ENCODE results near the gene ZNF740. TPM values are rescaled to one million over a fixed set of nuclear protein-coding genes. Genes with fewer than 3 reads are reported as not detected.

The ZNF740 gene
- polyA plus RNA-seq, 1 donor from 2014 or later = 24.3 TPM

- no peak overlapping the region for H3K4me3 ChIP-seq (ENCODE audit: low read length)
- H3K9ac ChIP-seq (ENCODE audit: low read length) = no peak overlapping the region
- TF ChIP-seq EP300 (conservative IDR thresholded peaks at IDR 0.05; ENCODE audit: poor library complexity, severe bottlenecking) (no peak), RAD21 (conservative IDR thresholded peaks at IDR 0.05) (no peak), REST (IDR thresholded peaks at IDR 0.05; ENCODE audit: borderline replicate concordance) (no peak), POLR2AphosphoS5 (IDR thresholded peaks at IDR 0.05) (no peak), EZH2 (IDR thresholded peaks at IDR 0.05; ENCODE audit: borderline replicate concordance, insufficient read depth, low read length, poor library complexity, severe bottlenecking) (no peak), MXI1 (conservative IDR thresholded peaks at IDR 0.05; ENCODE audit: poor library complexity, severe bottlenecking) (no peak), TAF1 (IDR thresholded peaks at IDR 0.05; ENCODE audit: low read depth) (no peak), SMC3 (conservative IDR thresholded peaks at IDR 0.05; ENCODE audit: poor library complexity) (no peak), CTCF (IDR thresholded peaks at IDR 0.05; ENCODE audit: poor library complexity, severe bottlenecking) (no peak)
- H4K20me1 ChIP-seq (ENCODE audit: insufficient read depth) = no peaks in the 10 kb centered on the region
- H3K4me2 ChIP-seq (ENCODE audit: low read length) = no peak overlapping the region
- no peaks in the 10 kb centered on the region for H3F3A ChIP-seq (ENCODE audit: insufficient read depth, low read length, poor library complexity, severe bottlenecking)
- no peak overlapping the region for H2AFZ ChIP-seq (ENCODE audit: low read depth, low read length)
- no peaks in the 10 kb centered on the region for H3K9me3 ChIP-seq (ENCODE audit: low read length)
- no peaks in the 10 kb centered on the region for H3K79me2 ChIP-seq (replicated peaks; ENCODE audit: insufficient read depth, low read length)
- no peak overlapping the region for H3K27ac ChIP-seq (ENCODE audit: low read length)
- H3K27me3 ChIP-seq (ENCODE audit: insufficient read depth, low read depth, low read length) = peaks cover 10% of the 10 kb centered on the region
- H3K36me3 ChIP-seq (ENCODE audit: insufficient read depth, low read length) = no peaks in the 10 kb centered on the region
- no peaks in the 10 kb centered on the region for H3K9me2 ChIP-seq (ENCODE audit: insufficient read depth, low read length)
These were observed 46.8 kb downstream of the ZNF740 start for GRCh38 chr12:53227341-53227740.

GRCh38 chr12:53227836-53228235 is 47.3 kb downstream of the ZNF740 start:
- Histone ChIP-seq H2AFZ (ENCODE audit: low read depth, low read length) (no peak overlapping the region), H3K4me2 (ENCODE audit: low read length) (no peak overlapping the region), H3K27me3 (ENCODE audit: insufficient read depth, low read depth, low read length) (peaks cover 15% of the 10 kb centered on the region), H3K4me3 (ENCODE audit: low read length) (no peak overlapping the region), H3K79me2 (replicated peaks; ENCODE audit: insufficient read depth, low read length) (no peaks in the 10 kb centered on the region), H3K9ac (ENCODE audit: low read length) (no peak overlapping the region), H4K20me1 (ENCODE audit: insufficient read depth) (no peaks in the 10 kb centered on the region), H3K9me3 (ENCODE audit: low read length) (no peaks in the 10 kb centered on the region), H3F3A (ENCODE audit: insufficient read depth, low read length, poor library complexity, severe bottlenecking) (no peaks in the 10 kb centered on the region), H3K36me3 (ENCODE audit: insufficient read depth, low read length) (no peaks in the 10 kb centered on the region), H3K27ac (ENCODE audit: low read length) (no peak overlapping the region), H3K9me2 (ENCODE audit: insufficient read depth, low read length) (no peaks in the 10 kb centered on the region)
- TF ChIP-seq EZH2 (IDR thresholded peaks at IDR 0.05; ENCODE audit: borderline replicate concordance, insufficient read depth, low read length, poor library complexity, severe bottlenecking) (no peak), SMC3 (conservative IDR thresholded peaks at IDR 0.05; ENCODE audit: poor library complexity) (no peak), POLR2AphosphoS5 (IDR thresholded peaks at IDR 0.05) (no peak), CTCF (IDR thresholded peaks at IDR 0.05; ENCODE audit: poor library complexity, severe bottlenecking) (no peak), TAF1 (IDR thresholded peaks at IDR 0.05; ENCODE audit: low read depth) (no peak), RAD21 (conservative IDR thresholded peaks at IDR 0.05) (no peak), REST (IDR thresholded peaks at IDR 0.05; ENCODE audit: borderline replicate concordance) (no peak), EP300 (conservative IDR thresholded peaks at IDR 0.05; ENCODE audit: poor library complexity, severe bottlenecking) (no peak), MXI1 (conservative IDR thresholded peaks at IDR 0.05; ENCODE audit: poor library complexity, severe bottlenecking) (no peak)

All from neural cell (in vitro differentiated cells).